NCI-H2196 treated with DMSO at 0.1 percent for 48 hours (cell line): ENCODE data around the gene HBZ.
"Not testable (repeated sequence)": the region's sequence is repeated elsewhere in the genome, so short reads cannot be mapped to it uniquely, and the experiment has no call there.

Experiments used
- DNase-seq: peaks from one replicate; lab custom pipeline; 2025; ENCODE audit not compliant: unreplicated experiment; lab: John Stamatoyannopoulos, UW

Gene HBZ

GRCh38 chr16:152141-153128 is at the start of gene HBZ:
Gene HBZ, plus strand, starts transcription at chr16:152644. Its CDS starts 266 bp downstream, at chr16:152910.
- no peak for DNase-seq

- DNase-seq, result no peak
Observed at GRCh38 chr16:104355-104754, 48.1 kb upstream of the HBZ start.

- no peak for DNase-seq
Observed at GRCh38 chr16:104928-105327, 47.5 kb upstream of the HBZ start.

GRCh38 chr16:105521-105920 is 46.9 kb upstream of the HBZ start:
- DNase-seq, result no peak

GRCh38 chr16:106623-107324 is 45.7 kb upstream of the HBZ start:
- peak; percentile 76 for DNase-seq

- no peak for DNase-seq
Observed at GRCh38 chr16:112153-112840, 40.1 kb upstream of the HBZ start.

- DNase-seq, result no peak
Observed at GRCh38 chr16:114327-114726, 38.1 kb upstream of the HBZ start.

- DNase-seq, result no peak
Observed at GRCh38 chr16:116015-116414, 36.4 kb upstream of the HBZ start.

GRCh38 chr16:117379-118365 is 34.8 kb upstream of the HBZ start:
- peak; percentile 40 for DNase-seq

GRCh38 chr16:118857-119256 is 33.6 kb upstream of the HBZ start:
- DNase-seq, result no peak

- DNase-seq, result no peak
Observed at GRCh38 chr16:119295-119694, 33.1 kb upstream of the HBZ start.

- no peak for DNase-seq
Observed at GRCh38 chr16:119835-120491, 32.5 kb upstream of the HBZ start.

GRCh38 chr16:120756-121155 is 31.7 kb upstream of the HBZ start:
- DNase-seq, result no peak

GRCh38 chr16:122361-122760 is 30.1 kb upstream of the HBZ start:
- DNase-seq, result no peak

- DNase-seq, result not testable (repeated sequence)
Observed at GRCh38 chr16:123558-124350, 28.7 kb upstream of the HBZ start.

- DNase-seq, result no peak
Observed at GRCh38 chr16:125011-125410, 27.4 kb upstream of the HBZ start.

- DNase-seq, result no peak
Observed at GRCh38 chr16:129075-129474, 23.4 kb upstream of the HBZ start.

- no peak for DNase-seq
Observed at GRCh38 chr16:130533-131173, 21.8 kb upstream of the HBZ start.

- DNase-seq, result no peak
Observed at GRCh38 chr16:132120-132519, 20.3 kb upstream of the HBZ start.
